GM04503 (cell line): ENCODE results near the gene CHD1L.
"Not testable (repeated sequence)": the region's sequence is repeated elsewhere in the genome, so short reads cannot be mapped to it uniquely, and the experiment has no call there.

ENCODE experiments used
- DNase-seq: peaks from one replicate; pipeline ENCODE4 v3.0.0-alpha.2; 2012; ENCODE audit warnings: low read depth

CHD1L gene

DNA sequence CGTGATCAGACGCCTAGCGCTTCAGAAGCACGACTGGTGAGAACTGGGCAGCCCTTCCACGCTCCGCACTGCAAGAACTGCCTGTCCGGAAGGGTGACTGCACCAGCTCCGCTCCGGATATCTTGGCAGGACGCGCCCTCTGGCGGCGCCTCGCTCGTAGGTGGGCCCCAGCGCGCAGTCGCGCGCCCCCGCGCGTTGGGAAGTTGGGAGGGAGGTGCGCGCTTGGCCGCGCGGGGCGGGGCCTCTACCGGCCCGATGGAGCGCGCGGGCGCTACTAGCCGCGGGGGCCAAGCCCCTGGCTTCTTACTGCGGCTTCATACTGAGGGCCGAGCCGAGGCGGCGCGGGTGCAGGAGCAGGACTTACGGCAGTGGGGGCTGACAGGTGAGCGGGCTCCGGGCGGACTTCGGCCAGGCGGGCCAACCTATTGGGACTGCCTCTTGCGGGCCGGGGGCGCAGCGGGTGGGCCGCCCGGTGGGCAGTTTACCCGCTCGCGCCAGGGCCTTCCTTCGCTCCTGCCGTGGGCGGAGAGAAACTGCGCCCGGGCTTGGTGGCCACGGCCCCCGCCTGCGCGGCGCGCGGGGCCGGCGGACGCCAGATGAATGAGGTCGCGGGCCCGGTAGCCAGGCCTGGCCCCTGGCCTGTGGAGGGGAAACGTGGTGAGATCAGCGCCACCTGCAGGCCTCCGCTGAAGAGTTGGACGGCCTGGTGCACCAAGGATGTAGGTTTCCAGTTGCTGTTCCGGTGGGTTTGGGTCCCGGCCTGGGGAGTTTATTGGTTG is at the start of gene CHD1L:
Gene CHD1L, plus strand, starts transcription at position 236 of the 779 bp plus-strand sequence. Its CDS starts 20 bp downstream, at position 256.
- peak; percentile 66 for DNase-seq

DNA sequence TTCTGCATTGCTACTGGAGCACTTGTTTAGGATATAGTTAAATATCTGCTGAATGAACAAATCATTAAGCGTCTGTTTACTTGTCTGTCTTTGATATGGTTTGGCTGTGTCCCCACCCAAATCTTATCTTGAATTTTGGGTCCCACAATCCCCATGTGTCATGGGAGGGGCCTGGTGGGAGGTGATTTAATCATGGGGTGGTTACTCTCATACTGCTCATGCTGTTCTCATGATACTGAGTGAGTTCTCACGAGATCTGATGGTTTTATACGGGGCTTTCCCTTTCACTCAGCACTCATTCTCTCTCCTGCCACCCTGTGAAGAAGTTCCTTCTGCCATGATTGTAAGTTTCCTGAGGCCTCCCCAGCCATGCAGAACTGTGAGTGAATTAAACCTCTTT is 45.2 kb upstream of the CHD1L start:
- not testable (repeated sequence) for DNase-seq

DNA sequence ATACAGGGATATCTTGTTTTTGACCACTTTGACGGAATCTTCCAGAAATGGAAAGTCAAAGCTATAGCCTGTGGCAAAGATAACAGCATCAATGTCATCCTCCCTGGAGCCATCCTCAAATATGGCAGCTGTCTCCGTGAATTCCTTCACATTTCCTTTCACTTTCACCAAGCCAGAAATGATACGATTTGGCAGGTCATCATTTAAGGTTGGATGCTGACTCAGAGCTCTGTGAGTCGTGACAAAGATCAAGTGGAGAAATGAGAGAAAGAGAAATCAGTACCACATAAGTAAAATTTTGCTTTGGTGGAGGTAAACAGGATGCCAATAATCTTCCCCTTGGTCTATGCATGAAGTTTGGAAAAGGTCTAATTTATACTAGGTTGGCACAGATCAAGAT is 41.2 kb upstream of the CHD1L start:
- no peak for DNase-seq

DNA sequence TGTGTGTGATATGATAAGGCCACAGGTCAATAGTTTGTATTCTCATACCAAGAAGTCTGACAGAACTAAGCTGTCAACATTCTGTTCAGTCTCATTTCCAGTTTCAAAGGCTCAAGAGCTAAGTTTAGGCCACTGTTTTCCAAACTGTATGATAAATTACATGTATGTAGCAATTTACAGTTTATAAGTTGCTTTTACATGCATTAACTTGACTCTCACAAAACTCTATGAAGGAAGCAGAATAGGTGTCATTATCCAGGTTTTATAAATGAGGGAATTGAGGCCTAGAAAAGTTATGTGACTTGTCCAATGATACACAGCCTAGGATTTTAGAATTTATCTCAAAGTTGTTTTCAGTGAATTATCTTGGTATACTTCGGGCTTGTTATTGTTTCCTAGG is 40.7 kb upstream of the CHD1L start:
- no peak for DNase-seq

DNA sequence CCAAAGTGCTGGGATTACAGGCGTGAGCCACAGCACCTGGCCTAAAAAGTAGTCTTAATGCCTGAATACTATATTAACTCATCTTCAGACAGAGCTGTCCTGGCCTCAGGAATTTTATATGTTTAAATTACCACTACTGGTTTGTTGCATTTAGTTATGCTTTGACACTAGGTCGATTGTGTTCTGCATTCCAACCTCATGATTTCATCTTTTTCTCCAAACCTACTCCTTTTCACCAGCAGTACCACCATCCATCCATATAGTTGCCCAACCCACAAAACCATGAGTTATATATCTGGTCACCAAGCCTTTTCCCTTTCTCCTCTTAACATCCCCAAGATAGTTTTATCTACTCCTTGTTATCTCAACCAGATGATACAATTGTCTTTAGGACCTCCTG is 39.9 kb upstream of the CHD1L start:
- DNase-seq, result no peak

DNA sequence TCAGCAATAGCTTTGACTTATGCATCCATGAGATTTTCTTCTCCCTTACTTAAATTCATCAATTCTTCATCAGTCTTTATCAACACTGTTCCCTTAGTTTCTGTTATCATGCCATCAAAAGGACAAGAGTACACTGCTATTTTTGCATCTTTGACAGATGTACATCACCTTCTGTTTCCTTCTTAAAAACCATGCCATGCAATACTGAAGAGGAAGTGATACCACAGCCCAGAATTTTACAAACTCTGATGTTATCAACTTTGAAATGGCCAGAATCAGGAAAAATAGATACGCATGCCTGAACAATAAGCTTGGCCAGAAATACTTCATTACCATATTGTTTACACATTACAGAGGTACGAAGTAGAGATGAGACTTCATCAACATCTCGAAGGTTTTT is 38.4 kb upstream of the CHD1L start:
- DNase-seq, result no peak

DNA sequence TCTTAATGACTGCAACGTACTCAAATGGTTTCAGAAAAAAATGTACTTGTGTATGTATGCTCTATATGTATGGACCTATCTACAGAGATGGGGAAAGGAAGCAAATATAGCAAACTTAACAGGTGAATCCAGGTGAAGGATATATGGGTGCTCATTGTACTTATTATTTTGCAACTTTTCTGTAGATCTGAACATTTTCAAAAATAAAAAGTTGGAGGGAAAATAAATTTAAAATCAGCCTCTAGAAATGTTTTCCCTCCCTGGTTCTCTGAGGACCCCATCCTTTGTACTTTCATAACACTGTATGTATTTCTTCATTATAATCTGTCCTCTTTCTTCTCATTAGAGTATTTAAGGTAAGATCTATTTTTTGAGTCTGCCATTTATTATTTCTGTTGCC is 35.3 kb upstream of the CHD1L start:
- no peak for DNase-seq

DNA sequence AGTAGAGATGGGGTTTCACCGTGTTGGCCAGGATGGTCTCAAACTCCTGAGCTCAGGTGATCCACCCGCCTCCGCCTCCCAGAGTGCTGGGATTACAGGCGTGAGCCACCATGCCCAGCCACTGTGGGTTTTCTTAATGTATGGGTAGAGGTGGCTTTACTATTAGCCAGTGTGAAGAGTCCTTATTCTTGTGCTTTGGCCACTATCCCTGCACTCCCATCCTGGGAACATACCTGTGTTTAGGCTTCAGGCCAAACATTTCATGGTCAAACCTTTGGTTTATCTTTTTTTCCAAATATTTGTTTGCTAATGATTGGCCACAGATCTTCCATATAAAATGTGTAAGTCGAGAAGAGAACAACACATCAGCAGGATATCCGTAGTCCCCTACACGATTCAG is 33.9 kb upstream of the CHD1L start:
- DNase-seq, result no peak

DNA sequence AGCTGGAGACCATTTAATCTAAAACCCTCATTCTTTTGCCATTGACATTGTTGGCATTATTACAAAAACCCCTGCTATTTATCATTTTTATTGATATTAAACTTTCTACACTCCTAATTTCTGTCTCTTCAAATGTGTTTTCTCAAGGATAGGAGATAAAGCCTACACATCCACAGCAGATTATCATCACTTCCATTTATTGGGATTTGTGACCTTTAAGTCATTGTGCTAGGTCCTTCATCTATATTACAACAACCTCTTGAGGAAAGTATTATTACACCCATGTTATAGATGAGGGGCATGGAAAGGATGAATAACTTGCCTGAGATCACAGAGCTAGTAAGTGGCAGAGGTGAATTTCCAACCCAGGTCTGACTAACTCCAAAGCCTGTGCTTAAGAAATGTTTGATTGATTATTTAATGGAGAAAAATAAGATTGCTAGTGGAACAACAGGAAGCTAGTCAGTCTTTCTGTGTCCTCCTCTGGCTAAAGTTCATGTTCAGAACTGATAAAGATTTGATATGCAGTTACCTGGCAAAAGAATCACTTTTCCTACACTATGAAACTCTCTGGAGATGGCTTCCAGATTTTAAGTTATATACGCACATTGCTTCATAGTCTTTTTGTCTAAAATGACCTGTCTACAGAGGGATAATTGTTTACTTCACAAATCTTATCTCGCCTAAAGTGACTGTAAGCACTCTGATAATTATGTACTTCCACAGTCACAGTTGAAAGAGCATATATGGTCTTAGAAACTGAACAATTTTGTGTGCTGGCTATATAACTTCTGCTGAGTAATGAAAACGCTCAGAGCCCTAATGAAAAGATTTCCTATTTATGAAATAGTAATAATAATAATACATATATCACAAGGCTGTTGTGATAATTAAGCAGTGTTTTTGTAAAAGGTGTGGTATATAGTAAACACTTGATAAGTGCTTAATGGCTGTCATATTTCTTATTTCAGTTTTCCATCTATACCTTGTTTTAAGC is 32.4 kb upstream of the CHD1L start:
- no peak for DNase-seq

DNA sequence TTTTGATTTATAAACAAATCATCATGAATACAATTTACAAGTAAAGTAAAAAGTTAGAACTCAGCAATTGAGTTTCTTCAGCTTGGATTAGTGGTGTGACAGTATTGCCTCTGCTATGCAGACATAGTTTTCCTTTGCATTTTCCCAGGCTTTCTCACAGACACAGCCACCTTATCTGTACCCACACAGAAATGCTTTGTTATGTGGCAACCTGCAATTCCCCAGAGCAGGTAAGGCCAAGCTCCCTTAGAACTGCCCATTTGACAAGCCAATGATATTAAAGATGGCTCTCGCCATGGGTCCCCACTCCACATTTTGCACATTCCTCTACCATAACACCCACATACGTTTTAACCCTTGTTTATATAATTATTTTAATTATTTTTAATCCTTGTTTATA is 31.5 kb upstream of the CHD1L start:
- DNase-seq, result no peak

DNA sequence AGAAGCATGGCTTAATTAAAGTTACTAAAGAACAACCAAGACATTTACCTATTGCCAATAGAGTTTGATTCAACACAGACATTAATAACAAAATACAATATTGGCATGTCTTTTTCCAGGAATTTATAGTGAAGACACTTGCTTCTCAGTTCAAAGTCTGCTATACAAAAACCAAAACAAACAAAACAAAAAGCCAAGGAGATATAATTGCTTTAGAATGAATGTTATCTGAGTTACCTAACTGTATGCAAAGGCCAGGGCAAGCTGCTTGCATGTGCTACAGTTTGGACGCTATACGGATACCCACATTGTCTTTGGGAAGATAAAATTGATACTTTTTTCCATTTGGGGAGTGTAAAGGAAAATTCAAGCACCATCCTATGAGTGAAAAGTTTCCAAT is 30.9 kb upstream of the CHD1L start:
- DNase-seq, result no peak

DNA sequence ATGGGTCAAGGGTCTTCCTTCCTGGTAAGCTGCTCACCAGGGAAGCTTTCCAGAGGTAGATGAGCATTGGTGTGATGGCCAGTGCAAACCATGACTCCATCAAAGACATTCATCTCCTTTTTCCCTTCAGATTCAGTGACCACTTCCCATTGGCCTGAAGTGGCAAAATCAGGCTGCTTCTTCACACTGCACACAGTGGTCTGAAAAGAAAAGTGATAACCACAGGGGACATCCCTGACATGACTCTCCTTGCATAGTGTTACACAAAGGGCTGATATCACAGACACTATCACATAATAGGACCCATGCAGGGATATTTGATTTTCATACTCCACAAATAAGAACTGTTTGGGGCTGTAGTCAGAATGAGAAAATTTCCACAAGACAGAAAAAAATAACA is 29.2 kb upstream of the CHD1L start:
- no peak for DNase-seq

DNA sequence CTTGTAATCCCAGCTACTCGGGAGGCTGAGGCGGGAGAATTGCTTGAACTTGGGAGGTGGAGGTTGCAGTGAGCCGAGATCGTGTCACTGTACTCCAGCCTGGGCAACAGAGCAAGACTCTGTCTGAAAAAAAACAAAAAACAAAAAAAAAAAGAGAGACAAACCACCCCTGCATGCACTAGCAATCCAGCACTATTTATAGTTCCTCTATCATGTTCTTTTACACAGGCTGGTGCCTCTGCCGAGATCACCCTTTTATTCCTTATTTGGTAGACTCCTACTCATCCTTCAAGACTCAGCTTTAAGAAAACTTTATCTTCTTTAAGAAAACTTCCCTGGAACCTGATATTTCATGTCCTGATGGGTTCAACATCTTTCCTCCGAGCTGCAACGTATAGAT is 28.2 kb upstream of the CHD1L start:
- DNase-seq, result no peak

DNA sequence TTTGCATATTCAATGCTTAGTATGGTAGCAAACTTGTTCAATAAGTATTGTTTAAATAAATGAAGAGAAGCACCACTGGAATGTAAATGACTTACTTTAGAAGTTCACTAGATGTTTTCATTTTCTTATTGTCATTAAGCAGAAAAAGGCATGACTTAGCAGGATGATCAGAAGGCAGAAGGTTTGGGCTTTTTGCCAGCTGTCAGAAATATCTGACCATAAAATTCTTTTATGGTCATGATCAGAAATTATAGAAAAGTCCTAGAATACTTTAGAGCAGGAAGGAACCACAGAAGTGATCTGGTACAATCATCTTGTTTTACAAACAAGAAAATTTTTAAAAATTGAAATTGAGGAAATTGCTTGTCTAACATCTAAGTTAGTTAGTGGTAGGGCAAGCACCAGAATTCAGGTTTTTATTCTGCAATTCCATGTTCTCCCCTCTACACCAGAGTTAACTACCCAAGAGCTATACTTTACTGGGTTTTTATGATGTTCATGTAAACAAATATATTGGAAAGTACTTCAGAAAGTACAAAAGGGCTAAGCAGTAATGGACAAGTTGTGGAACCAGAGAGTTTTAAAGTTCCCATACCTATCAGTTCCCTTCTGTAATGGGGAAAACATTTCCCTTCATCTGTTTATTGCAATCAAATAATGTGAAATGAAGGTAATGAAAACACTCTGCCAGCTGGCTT is 27.5 kb upstream of the CHD1L start:
- no peak for DNase-seq

DNA sequence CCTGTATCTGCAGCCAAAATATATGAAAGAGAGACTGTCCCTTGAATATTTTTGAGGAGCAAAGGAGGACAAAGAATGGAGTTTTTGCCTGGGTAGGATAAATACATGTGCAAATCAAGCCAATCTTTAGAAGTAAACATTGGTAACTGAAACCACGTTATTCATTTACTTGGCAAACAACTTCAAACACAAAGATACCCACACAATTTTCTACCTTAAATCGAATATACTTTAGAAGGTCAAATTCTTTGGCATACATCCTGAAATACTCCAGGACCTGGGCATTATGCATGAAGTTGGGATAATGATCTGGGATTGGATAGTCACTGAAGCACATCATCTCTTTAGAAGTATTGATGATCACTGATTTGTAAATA is 27.0 kb upstream of the CHD1L start:
- DNase-seq, result no peak

DNA sequence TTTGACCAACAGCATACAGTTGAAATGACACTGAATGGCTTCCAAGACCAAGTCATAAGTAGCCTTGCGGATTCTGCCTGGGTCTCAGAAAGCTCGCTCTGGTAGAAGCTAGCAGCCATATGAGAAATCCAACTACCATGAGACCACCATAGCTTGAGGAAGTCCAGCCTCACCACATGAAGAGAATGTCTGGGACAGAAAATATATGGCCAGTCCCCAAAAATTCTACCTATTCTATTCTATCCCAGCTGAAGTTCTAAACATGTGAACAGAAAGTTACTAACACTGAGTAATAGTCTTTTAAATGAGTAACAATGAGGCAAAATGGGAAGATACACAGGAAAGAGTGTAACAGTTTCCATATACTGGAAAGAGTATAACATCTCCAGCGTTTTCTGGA is 26.4 kb upstream of the CHD1L start:
- DNase-seq, result no peak

DNA sequence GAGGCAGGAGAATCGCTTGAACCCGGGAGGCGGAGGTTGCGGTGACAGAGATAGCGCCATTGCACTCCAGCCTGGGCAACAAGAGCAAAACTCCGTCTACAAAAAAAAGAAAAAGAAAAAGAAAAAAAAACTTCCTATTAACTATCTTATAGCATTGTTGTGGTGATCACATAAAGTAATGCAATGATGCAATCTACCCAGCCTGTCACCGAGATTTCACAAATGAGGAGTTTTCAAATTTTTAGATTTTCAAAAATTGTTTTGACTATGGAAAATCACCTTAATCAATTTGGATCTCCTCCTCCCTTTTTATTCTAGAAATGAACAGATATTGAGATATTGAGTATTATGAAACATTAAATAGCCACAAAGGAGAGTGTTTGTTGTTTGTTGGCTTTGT is 25.3 kb upstream of the CHD1L start:
- DNase-seq, result no peak

DNA sequence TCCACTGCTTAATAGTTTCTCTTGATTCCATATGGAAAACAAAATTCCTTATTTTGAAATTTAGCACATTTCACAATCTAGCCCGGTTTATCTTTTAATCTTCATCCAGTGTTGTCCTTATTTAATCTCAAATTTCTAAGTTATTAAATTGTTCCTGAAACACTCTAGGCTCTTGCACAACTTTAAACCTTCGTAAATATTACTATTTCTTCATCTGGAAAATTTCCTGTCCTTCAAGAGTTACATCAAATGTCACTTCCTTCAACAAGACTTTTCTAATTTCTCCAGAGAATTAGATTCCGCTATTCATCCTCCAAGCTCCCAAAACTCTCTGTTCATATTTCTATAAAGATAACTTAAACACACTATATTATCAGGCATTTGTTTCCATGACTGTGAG is 23.9 kb upstream of the CHD1L start:
- DNase-seq, result no peak

DNA sequence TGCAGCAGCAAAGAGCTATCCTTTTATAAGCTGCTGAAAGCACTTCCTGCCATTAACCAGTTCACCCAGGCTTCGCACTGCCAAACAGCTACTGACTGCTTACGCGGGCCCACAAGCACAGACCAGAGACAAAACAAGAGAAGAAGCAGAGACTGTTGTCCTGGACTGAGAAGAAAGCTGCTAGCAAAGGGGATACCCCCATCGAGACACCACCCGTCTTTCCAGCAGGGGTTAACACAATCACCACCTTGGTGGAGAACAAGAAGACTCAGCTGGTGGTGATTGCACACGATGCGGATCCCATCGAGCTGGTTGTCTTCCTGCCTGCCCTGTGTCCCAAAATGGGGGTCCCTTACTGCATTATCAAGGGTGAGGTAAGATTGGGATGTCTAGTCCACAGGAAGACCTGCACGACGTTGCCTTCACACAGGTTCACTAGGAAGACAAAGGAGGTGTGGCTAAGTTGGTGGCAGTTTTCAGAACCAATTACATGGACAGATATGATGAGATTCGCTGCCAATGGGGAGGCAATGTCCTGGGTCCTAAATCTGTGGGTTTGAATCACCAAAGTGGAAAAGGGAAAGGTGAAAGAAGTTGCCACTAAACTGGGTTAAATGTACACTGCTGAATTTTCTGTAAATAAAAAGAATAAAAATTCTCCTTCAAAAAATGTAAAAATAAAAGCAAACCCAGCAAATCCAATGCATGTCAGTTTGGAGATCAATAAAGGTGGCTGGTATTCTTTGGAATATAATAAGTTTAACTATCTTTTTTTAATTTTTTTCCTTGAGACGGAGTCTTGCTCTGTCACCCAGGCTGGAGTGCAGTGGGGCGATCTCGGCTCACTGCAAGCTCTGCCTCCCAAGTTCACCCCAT is 18.5 kb upstream of the CHD1L start:
- no peak for DNase-seq

DNA sequence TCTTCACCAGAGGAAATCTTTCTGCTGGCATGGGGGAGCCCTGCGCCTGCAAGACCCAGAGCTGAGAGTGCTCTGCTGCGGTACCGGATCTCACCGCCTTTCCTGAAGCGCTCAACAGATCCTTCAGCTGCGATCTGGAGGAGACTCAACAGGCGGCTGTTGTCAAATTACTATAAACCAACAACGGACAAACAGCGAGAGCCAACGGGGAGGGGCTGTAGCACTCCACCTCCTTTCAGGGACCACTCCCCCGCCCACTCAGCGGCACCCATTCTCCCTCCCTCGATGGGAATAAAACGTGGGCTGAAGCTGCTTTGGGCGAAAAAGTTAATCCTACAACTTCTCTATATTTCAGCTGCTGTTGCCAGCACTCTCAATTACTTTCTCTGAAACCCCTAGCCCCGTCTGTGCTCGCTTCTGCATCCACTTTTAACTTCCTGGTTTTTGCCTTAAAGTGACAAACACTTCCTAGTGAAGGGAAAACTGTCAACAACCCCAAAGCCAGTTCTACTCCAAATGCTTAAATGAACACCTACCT is 17.2 kb upstream of the CHD1L start, which contains the start of gene FMO5:
Gene FMO5, minus strand, starts transcription at position 147 of the 538 bp plus-strand sequence. CDS start 310 bp downstream, outside the sequence.
- DNase-seq, result no peak

DNA sequence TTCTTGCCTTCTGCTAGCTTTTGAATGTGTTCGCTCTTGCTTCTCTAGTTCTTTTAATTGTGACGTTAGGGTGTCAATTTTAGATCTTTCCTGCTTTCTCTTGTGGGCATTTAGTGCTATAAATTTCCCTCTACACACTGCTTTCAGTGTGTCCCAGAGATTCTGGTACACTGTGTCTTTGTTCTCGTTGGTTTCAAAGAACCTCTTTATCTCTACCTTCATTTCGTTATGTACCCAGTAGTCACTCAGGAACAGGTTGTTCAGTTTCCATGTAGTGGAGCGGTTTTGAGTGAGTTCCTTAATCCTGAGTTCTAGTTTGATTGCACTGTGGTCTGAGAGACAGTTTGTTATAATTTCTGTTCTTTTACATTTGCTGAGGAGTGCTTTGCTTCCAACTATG is 11.5 kb upstream of the CHD1L start:
- not testable (repeated sequence) for DNase-seq
